Measurements from ENCODE around the gene ZNF217.
"Not testable (repeated sequence)": the region's sequence is repeated elsewhere in the genome, so short reads cannot be mapped to it uniquely, and the experiment has no call there.

ZNF217 gene

GRCh38 chr20:53523615-53524014 lies 70.0 kb downstream of the ZNF217 start:
- H3K9me3 ChIP-seq; H3K27me3 ChIP-seq (ENCODE audit: low read depth); H3K4me3 ChIP-seq; H3K4me1 ChIP-seq; DNase-seq (ENCODE audit: low spot score in 2 of 2); H3K36me3 ChIP-seq (replicated peaks); in situ Hi-C loops (cut with MboI; ENCODE audit: low sequenced_read_pairs): not testable (repeated sequence)

- Histone ChIP-seq H3K27me3 (ENCODE audit: low read depth) (no peaks in the 10 kb centered on the region), H3K4me1 (no peaks in the 10 kb centered on the region), H3K36me3 (replicated peaks) (no peaks in the 10 kb centered on the region), H3K4me3 (no peak overlapping the region), H3K9me3 (no peaks in the 10 kb centered on the region)
- in situ Hi-C loops (cut with MboI; ENCODE audit: low sequenced_read_pairs): no loop called here
- DNase-seq (ENCODE audit: low spot score in 2 of 2): no peak
These were observed 70.9 kb downstream of the ZNF217 start for GRCh38 chr20:53522696-53523095.

- Histone ChIP-seq H3K36me3 (replicated peaks) (no peaks in the 10 kb centered on the region), H3K9me3 (no peaks in the 10 kb centered on the region), H3K27me3 (ENCODE audit: low read depth) (no peaks in the 10 kb centered on the region), H3K4me1 (no peaks in the 10 kb centered on the region), H3K4me3 (no peak overlapping the region)
- in situ Hi-C loops (cut with MboI; ENCODE audit: low sequenced_read_pairs): no loop called here
- DNase-seq (ENCODE audit: low spot score in 2 of 2): no peak
These were observed 71.6 kb downstream of the ZNF217 start for GRCh38 chr20:53522026-53522425.

- H3K27me3 ChIP-seq (ENCODE audit: low read depth); H3K36me3 ChIP-seq (replicated peaks); in situ Hi-C loops (cut with MboI; ENCODE audit: low sequenced_read_pairs); H3K4me3 ChIP-seq; DNase-seq (ENCODE audit: low spot score in 2 of 2); H3K9me3 ChIP-seq; H3K4me1 ChIP-seq: not testable (repeated sequence)
These were observed 72.2 kb downstream of the ZNF217 start for GRCh38 chr20:53521421-53521820.

- in situ Hi-C loops (cut with MboI; ENCODE audit: low sequenced_read_pairs): no loop called here
- no peak overlapping the region for H3K4me3 ChIP-seq
These were observed 76.5 kb downstream of the ZNF217 start for GRCh38 chr20:53517146-53517545.

More at GRCh38 chr20:53517146-53517545, 76.5 kb downstream of the ZNF217 start:
- Histone ChIP-seq H3K27me3 (ENCODE audit: low read depth) (no peaks in the 10 kb centered on the region), H3K4me1 (peaks cover 5% of the 10 kb centered on the region), H3K36me3 (replicated peaks) (no peaks in the 10 kb centered on the region), H3K9me3 (no peaks in the 10 kb centered on the region)
- no peak for DNase-seq (ENCODE audit: low spot score in 2 of 2)

Data from HAP-1 (cell line).